ENCODE data around the gene TMEM63C. TPM values are rescaled to one million over a fixed set of nuclear protein-coding genes. Genes with fewer than 3 reads are reported as not detected.

Gene TMEM63C
- total RNA-seq, 1 donor, result 1.4 TPM

DNA sequence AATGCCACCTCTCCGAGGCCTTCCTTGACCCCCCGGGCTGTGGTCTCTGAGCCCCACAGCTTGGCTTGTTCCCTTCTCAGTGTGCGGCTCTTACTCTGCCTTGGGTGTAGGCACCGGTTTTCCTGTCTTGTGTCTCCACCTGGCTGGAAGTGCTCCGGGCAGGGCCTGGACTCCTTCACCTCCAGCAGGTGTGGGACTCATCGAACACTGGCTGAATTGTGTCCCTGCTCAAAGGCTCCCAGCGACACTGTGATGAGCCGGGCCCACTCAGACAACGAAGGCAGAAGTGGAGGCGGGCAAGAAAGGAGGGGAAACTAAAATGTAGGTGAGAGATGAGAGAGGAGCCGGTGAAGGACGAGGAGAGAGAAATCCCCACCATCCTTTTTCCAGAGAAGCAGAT, 18.0 kb downstream of the TMEM63C start:
- H3K27me3 ChIP-seq (ENCODE audit: insufficient read depth, low read length), result no peaks in the 10 kb centered on the region
- no peak overlapping the region for H3K4me3 ChIP-seq (ENCODE audit: low read length)
- H3K4me1 ChIP-seq (ENCODE audit: insufficient read depth, low read length), result no peaks in the 10 kb centered on the region
- no peaks in the 10 kb centered on the region for H3K9me3 ChIP-seq (ENCODE audit: low read depth, low read length)

DNA sequence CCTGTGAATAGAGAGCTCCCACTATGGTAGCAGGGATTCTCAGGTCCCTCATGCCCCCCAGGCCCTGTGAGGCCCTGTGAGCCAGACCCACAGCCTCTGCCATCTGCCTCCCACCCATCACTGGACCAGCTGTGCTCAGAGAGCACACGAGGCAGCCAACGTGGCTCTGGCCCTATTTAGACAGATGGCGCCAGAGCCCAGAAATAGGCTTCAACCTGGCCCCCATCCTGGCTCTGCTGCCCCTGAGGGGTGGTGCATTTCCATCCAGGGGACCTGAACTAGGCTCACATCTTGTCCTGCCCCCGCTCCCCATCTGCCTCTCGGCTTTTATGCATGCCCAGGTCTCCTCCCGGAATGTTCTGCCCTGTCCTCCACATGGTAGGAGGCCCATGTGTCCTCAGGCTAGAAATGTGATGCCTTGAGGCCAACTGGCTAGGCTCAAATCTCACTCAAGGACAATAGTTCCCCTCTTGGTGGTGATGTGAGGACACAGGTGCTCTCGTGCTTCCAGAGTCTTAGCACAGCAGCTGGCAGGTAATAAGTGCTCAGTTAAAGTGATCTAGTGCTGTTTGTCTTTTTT, 18.9 kb downstream of the TMEM63C start:
- Histone ChIP-seq H3K4me3 (ENCODE audit: low read length) (no peak overlapping the region), H3K27me3 (ENCODE audit: insufficient read depth, low read length) (no peaks in the 10 kb centered on the region), H3K4me1 (ENCODE audit: insufficient read depth, low read length) (no peaks in the 10 kb centered on the region), H3K9me3 (ENCODE audit: low read depth, low read length) (no peaks in the 10 kb centered on the region)

DNA sequence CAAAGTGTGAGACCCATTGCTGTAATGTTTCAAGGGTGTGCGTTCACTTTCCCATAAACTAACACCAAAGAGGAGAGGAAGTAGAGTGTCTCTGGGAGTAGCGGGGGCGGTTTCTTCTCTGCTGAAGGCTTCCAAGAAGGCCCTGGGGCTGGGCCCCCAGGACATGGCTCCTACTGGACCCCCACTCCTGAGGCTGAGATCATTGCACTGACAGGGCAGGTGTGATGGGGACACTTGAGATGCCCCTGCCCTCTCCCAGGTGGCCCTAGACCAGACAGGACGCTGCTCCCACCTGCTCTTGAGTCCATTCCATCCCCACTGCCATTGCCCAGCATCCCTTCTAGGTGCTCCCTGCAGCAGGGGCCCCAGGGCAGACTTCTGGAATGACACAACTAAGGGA, 20.1 kb downstream of the TMEM63C start:
- Histone ChIP-seq H3K27me3 (ENCODE audit: insufficient read depth, low read length) (no peaks in the 10 kb centered on the region), H3K4me3 (ENCODE audit: low read length) (no peak overlapping the region), H3K4me1 (ENCODE audit: insufficient read depth, low read length) (no peaks in the 10 kb centered on the region), H3K9me3 (ENCODE audit: low read depth, low read length) (no peaks in the 10 kb centered on the region)

DNA sequence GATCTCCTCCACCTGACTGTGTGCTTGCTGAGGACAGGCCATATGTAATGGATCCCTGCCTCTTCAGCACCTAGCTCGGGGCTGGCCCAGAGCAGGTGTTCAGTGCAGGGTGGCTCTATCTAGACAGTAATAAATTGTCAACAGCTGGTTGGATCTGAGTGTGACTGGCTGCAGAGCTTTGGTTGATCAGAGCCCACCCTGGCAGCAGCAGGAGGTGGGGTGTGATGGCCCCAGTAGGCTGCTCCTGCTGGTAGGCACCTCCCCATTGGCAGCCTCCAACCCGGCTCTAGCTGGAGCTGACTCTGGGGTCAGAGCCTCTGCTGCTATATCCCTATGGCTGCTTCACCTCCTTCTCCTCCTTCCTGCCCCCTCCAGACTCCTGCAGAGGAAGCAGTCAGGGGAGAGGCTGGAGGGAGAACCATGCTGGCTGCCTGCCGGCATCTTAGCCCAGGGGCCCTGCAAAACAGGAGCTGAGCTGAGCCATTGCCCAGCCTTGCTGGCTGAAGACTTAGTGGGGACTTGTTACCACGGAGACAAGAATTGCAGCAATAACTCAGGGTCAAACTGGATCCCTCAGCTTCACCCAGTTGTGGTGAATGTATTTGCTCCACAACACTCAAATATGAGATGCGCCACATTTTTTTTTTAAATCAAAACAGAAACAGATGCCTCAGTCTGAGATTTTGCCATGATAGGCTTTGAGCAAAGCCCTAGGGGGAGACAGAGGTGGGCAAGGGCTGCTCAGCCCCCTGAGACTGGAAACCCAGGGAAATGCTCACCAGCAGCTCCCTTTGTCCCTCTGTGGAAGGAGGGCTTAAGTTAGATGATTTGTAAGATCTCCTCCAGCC, 22.2 kb downstream of the TMEM63C start:
- no peaks in the 10 kb centered on the region for H3K27me3 ChIP-seq (ENCODE audit: insufficient read depth, low read length)
- no peaks in the 10 kb centered on the region for H3K4me1 ChIP-seq (ENCODE audit: insufficient read depth, low read length)
- H3K4me3 ChIP-seq (ENCODE audit: low read length), result no peak overlapping the region
- H3K9me3 ChIP-seq (ENCODE audit: low read depth, low read length), result no peaks in the 10 kb centered on the region

DNA sequence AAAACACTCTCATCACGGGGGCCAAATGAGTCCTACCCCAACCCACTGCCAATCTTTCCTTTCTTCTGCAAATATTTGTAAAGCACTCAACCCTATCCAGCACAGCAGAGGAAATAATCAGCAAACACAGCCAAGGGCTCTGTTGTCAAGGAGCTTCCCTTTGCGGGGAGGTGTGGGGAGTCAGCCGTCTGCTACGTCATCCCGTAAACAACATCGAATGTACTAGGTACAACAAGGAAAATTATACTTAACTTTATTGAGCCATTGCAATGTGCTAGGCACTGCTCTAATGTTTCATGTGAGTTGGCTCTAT, 22.8 kb downstream of the TMEM63C start:
- Histone ChIP-seq H3K4me1 (ENCODE audit: insufficient read depth, low read length) (no peaks in the 10 kb centered on the region), H3K27me3 (ENCODE audit: insufficient read depth, low read length) (no peaks in the 10 kb centered on the region), H3K4me3 (ENCODE audit: low read length) (no peak overlapping the region), H3K9me3 (ENCODE audit: low read depth, low read length) (no peaks in the 10 kb centered on the region)

DNA sequence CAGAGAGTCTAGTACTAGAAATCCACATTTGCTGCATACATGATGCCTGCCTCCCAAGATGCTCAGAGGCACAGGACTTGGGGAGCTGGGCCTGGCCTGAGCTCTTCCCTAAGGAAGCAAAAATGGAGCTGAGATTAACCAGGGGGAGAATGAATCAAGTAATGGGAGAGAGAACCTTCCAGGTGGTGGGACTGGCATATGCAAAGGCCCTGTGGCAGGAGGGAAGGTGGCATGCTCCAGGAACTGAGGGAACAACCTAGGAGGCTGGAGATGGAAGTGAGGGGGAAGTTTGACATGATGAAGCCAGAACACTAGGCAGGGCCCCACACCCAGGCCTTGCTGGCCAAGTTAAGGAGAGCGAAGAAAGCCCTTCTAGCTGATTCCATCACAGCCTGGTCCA, 23.3 kb downstream of the TMEM63C start:
- H3K4me3 ChIP-seq (ENCODE audit: low read length), result no peak overlapping the region
- no peaks in the 10 kb centered on the region for H3K4me1 ChIP-seq (ENCODE audit: insufficient read depth, low read length)
- H3K9me3 ChIP-seq (ENCODE audit: low read depth, low read length), result no peaks in the 10 kb centered on the region
- H3K27me3 ChIP-seq (ENCODE audit: insufficient read depth, low read length), result no peaks in the 10 kb centered on the region

DNA sequence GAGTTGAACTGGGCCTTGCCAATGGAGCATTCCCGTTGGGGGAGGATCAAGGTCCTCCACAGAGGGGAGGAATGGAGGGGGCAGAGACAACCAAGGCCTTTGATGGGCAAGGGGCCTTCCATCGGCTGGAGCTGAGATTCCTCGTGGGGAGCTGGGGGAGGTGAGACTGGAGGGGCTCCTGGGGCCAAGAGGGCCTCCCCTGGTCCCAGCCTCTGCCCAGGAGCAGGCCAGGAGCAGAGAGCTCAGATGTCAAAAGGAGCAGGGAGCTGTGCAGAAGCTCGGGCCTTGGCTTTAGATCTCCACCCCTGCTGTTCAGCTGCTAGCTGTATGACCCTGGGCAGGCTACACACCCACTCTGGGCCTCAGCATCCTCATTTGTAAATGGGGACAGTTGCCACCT, 24.0 kb downstream of the TMEM63C start:
- no peaks in the 10 kb centered on the region for H3K4me1 ChIP-seq (ENCODE audit: insufficient read depth, low read length)
- H3K9me3 ChIP-seq (ENCODE audit: low read depth, low read length), result no peaks in the 10 kb centered on the region
- H3K4me3 ChIP-seq (ENCODE audit: low read length), result no peak overlapping the region
- no peaks in the 10 kb centered on the region for H3K27me3 ChIP-seq (ENCODE audit: insufficient read depth, low read length)

DNA sequence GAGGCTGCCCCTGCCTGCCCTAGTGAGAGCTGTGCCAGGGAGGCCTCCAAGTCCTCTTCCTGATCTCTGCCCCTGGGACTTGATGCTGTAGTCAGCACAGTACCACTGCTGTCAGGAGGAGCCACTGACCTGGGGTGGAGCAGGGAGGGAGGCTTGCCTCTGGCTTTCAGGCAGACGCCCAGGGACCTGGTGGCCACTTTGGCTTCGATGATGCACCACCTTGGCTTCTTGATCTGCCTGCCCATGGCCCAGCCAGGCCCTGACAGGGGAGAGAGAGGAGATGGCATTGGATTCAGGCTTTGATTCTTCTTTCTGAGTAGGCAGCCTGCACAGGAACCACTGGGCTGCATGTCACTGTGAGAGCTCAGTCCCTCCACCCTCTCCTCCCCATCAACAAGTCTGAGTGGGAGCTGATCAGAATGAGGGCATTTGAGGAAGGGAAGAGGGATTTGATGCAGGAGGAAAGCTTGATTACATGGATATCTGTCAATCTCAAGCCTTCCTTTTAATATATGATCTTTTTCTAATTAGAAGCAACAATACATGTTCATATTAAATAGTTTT, 24.7 kb downstream of the TMEM63C start:
- H3K4me1 ChIP-seq (ENCODE audit: insufficient read depth, low read length), result no peaks in the 10 kb centered on the region
- H3K9me3 ChIP-seq (ENCODE audit: low read depth, low read length), result no peaks in the 10 kb centered on the region
- no peaks in the 10 kb centered on the region for H3K27me3 ChIP-seq (ENCODE audit: insufficient read depth, low read length)
- H3K4me3 ChIP-seq (ENCODE audit: low read length), result no peak overlapping the region

DNA sequence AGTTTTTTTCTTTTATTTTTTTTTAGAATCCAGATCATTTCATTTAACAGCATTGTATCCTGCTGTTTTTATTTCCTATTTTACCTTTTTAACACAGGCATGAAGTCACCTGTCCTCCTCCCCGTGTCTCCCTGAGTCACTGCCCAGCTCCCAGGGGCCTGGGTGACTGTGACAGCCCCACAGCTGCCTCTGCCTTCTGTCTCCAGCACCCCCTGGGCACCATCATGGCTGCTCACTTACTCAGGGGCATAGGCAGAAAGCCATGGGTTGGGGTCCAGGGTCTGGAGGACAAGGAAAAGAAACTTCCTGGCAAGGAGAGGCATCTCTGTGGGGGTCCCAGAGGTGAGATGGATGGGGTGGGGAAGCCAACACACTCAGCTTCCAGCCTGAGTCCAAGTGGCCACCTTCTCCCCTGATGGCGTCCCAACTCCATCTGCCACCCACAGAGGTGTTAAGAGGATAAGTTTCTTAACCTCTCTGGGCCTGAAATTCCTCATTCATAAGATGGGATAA, 25.3 kb downstream of the TMEM63C start:
- H3K9me3 ChIP-seq (ENCODE audit: low read depth, low read length), result no peaks in the 10 kb centered on the region
- H3K27me3 ChIP-seq (ENCODE audit: insufficient read depth, low read length), result no peaks in the 10 kb centered on the region
- no peaks in the 10 kb centered on the region for H3K4me1 ChIP-seq (ENCODE audit: insufficient read depth, low read length)
- no peak overlapping the region for H3K4me3 ChIP-seq (ENCODE audit: low read length)

DNA sequence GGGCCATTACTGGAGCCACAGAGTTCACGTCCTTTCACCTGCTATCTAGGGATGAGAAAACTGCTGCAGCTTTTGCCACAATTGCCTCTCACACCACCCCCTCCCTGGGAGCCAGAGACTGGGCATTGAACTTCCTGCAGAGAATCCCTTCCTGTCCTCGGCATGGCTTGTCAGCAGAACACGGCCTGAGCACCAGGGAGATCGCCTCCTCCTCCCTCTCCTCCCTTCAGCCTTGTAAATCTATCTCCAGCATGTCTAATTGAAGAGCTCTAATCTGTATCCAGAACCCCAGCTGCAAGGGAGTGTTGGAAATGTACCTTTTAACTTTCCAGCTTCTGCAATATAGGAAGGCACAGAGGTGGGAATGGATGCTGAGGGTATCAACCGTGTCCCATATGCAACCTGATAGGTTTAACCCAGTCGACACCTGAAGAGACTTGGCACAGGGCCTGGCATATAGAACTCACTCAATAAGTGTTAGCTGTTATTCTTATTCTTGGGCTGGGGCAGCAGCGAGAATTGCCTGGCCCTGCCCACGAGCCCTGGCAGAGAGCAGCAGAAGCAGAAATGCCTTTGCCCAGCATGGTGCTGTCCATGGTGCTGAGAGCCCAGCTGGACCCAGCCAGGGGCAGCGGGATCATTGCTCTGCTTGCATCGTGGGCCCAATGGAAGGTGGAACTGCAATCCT, 26.8 kb downstream of the TMEM63C start:
- H3K9me3 ChIP-seq (ENCODE audit: low read depth, low read length), result no peaks in the 10 kb centered on the region
- no peaks in the 10 kb centered on the region for H3K4me1 ChIP-seq (ENCODE audit: insufficient read depth, low read length)
- H3K4me3 ChIP-seq (ENCODE audit: low read length), result no peak overlapping the region
- no peaks in the 10 kb centered on the region for H3K27me3 ChIP-seq (ENCODE audit: insufficient read depth, low read length)

DNA sequence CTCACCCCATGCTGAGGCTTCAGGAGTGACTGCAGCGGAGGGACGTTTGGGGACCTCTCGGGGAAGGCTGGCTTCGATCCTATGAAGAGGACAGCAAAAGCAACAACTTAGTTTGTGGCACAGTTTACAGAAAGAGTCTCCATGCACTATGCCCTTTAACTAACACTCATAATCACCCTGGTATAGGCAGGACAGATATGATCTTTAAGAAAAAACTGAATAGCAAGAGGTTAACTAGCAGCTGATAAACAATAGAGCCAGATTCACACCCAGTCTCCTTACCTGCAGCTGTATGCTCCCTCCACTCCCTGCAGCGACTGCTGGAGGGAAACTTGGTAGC, 27.4 kb downstream of the TMEM63C start:
- H3K4me3 ChIP-seq (ENCODE audit: low read length), result no peak overlapping the region
- H3K9me3 ChIP-seq (ENCODE audit: low read depth, low read length), result no peaks in the 10 kb centered on the region
- no peaks in the 10 kb centered on the region for H3K4me1 ChIP-seq (ENCODE audit: insufficient read depth, low read length)
- no peaks in the 10 kb centered on the region for H3K27me3 ChIP-seq (ENCODE audit: insufficient read depth, low read length)

DNA sequence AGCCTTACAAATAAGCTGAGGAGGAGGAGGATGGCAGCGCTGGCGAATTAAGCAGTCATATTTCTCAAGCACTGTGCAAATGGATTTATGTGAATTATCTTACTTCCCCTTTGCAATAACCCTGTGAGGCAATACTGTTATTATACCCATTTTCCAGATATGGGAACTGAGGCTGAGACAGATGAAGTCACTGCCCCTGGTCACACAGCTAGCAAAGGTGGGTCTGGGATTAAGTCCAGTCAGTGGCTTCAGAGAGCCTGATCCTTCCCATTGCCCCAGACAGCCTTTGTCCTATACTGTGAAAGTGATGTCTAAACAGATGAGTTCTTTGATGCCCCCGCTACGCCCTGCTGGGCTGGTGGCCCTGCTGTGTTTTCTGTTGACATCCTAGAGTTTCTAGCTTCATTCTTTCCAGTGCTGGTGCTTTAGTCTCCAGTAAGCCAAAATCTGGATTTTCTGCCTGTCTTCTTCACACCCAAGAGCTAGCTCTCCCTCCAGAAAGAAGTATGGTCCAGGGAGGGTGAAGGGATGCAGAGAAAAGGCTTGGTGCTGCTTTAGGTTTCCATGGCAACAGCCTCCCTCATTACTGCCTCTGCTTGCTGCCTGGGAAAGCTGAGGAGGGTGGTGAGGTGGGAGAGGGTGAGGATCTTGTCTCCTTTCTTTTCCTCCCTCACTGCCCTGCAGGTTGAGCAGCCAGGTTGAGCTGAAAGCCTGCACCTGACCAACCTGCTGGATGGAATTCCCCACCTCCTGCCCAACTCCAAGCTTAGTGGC, 30.7 kb downstream of the TMEM63C start:
- no peaks in the 10 kb centered on the region for H3K4me1 ChIP-seq (ENCODE audit: insufficient read depth, low read length)
- H3K4me3 ChIP-seq (ENCODE audit: low read length), result no peak overlapping the region
- H3K27me3 ChIP-seq (ENCODE audit: insufficient read depth, low read length), result no peaks in the 10 kb centered on the region
- H3K9me3 ChIP-seq (ENCODE audit: low read depth, low read length), result no peaks in the 10 kb centered on the region

DNA sequence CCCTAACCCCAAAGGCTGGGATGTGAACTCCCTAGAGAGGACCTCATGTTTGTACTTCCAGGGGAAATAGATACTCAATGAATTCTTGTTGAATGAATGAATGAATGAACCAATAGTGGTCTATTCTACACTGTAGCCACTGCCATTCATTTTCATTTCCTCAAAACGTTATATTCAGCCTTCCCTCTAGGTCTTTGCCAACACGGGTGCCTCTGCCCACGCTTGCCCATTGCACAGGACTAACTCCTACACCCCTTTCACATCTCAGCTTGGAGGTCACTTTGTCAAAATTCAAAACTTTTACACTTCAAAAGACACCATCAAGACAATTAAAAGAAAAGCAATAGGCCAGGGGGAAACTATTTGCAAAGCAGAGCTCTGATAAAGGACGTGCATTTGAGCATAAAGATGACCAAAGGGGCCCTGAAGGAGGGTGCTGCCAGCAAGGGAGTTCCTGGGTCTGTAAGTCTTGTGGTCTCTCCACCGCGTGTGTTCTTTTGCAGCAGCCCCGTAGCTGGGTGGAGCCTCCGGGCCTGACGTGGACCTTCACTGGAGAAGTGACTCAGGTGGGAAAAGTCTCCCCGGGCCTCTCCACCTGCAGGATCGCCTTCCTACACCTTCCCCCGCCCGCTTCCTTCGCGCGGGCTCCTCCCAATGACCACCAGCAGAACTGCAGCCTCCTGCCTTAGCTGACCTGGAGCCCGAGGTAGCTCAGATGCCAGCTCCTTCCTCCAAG, 31.5 kb downstream of the TMEM63C start:
- Histone ChIP-seq H3K4me1 (ENCODE audit: insufficient read depth, low read length) (no peaks in the 10 kb centered on the region), H3K27me3 (ENCODE audit: insufficient read depth, low read length) (no peaks in the 10 kb centered on the region), H3K4me3 (ENCODE audit: low read length) (no peak overlapping the region), H3K9me3 (ENCODE audit: low read depth, low read length) (no peaks in the 10 kb centered on the region)

DNA sequence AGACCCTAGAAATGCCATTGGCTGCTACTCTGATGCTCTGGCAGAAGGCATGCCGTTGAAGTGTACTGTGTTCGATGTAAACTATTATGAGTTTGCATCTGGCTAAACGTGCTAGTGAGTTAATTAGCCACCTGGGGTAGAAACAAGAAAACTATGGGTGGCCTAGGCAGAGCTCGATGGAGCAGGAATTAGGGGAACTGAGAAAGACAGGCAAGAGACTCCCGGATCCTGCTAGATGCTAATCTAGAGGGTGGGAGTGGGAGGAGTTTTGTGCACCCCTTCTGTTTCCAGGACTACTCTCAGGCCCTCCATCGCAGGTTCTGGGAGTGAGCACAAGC, 32.0 kb downstream of the TMEM63C start:
- Histone ChIP-seq H3K4me1 (ENCODE audit: insufficient read depth, low read length) (no peaks in the 10 kb centered on the region), H3K4me3 (ENCODE audit: low read length) (no peak overlapping the region), H3K27me3 (ENCODE audit: insufficient read depth, low read length) (no peaks in the 10 kb centered on the region), H3K9me3 (ENCODE audit: low read depth, low read length) (no peaks in the 10 kb centered on the region)

All from mononuclear cell (primary cell).